ENCODE measurements around the gene PRKCE.

GRCh38 chr2:46034535-46034934 is 383.1 kb downstream of the PRKCE start:
- no peak for TF ChIP-seq CTCF (IDR thresholded peaks at IDR 0.05)
- TF ChIP-seq POLR2A (IDR thresholded peaks at IDR 0.05): no peak
